Muscle layer of colon (tissue), 2 donors: Measurements from ENCODE around the gene ACO2.

Source experiments
- H3K27ac ChIP-seq: one replicate; pipeline ENCODE4 v1.7.0; 2013; ENCODE audit warnings: low read depth, mild to moderate bottlenecking, low read length, moderate library complexity
- H3K27me3 ChIP-seq, 2 donors: one replicate each; pipeline ENCODE4 v1.7.0; 2013; ENCODE audit warnings: low read length in 2 of 2, mild to moderate bottlenecking in 2 of 2; ENCODE audit not compliant: insufficient read depth in 2 of 2, control insufficient read depth in 1 of 2
- H3K36me3 ChIP-seq: one replicate; pipeline ENCODE4 v1.7.0; 2013; ENCODE audit warnings: mild to moderate bottlenecking, low read length; ENCODE audit not compliant: insufficient read depth
- H3K4me1 ChIP-seq: one replicate; pipeline ENCODE4 v1.7.0; 2013; ENCODE audit warnings: mild to moderate bottlenecking, low read length; ENCODE audit not compliant: insufficient read depth
- H3K4me3 ChIP-seq, 2 donors: one replicate each; pipeline ENCODE4 v1.7.0; 2013; ENCODE audit warnings: low read length in 2 of 2, low read depth in 1 of 2, mild to moderate bottlenecking in 1 of 2, moderate library complexity in 1 of 2
- H3K9ac ChIP-seq: one replicate; pipeline ENCODE4 v1.7.0; 2013; ENCODE audit warnings: low read length
- H3K9me3 ChIP-seq: one replicate; pipeline ENCODE4 v1.7.0; 2013; ENCODE audit warnings: mild to moderate bottlenecking, low read length
- donor health status: abdominal sarcoma.
- donor health status: Adenocarcinoma of cecum.

The ACO2 gene

DNA sequence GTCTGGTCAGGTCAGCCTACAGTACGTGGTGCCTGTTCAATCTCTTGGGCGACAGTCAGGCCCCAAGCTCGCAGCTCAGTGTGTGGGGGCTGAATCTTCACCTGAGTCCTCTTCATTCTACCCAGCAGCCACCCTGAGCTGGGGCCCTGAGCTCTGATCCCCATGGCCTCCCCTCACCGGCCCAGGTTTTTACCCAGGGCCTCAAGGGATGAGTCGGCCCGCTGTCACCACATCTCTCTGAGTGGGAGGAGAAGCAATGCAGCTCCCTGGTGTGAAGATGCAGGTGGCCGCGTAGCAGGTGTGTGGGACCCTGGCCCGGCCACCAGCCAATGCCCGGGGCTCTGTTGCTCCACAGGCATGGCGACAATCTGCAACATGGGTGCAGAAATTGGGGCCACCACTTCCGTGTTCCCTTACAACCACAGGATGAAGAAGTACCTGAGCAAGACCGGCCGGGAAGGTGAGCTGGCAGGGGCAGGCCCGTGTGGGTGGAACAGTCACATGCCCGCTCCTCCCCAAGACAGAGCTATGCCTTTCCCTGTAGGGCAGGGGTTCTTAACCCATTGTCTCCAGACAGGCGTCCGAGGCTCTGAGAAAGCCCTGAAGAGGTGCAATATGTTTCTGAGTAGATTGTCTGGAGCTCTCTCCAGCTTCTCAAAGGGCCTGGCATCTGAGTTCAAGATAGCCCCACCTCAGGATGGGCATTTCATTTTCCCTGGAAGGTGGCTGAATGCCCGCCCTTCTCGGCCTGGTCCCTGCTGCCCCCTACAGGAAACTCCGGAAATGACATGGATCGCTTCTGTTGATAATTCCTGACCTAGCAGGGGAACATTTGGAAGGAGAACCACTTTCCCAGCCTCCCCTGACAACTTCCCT lies 48.5 kb downstream of the ACO2 start:
- Histone ChIP-seq H3K27me3 (no peaks in the 10 kb centered on the region), H3K36me3 (peaks cover 53% of the 10 kb centered on the region), H3K4me3 (no peak overlapping the region), H3K27ac (no peak overlapping the region), H3K9ac (no peak overlapping the region), H3K9me3 (no peaks in the 10 kb centered on the region), H3K4me1 (peaks cover 21% of the 10 kb centered on the region)

DNA sequence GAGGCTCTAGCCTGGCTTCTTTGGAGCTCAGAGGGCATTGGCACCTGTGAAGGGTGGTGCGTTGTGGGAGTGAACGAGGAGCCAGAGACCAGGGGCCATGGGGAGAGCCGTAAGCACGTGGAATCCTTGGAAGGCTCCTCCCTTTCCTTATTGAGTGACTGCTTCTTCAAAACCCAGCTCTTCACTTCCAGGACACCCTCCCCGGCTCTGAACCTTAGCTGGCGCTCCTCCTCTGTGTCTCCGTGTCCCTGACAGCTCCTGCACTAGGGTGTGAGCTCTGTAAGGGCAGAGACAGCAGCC lies 49.1 kb downstream of the ACO2 start:
- no peak overlapping the region for H3K4me3 ChIP-seq
- no peaks in the 10 kb centered on the region for H3K27me3 ChIP-seq
- H3K9ac ChIP-seq: no peak overlapping the region
- no peak overlapping the region for H3K27ac ChIP-seq
- H3K9me3 ChIP-seq: no peaks in the 10 kb centered on the region
- H3K4me1 ChIP-seq: peaks cover 15% of the 10 kb centered on the region
- peaks cover 47% of the 10 kb centered on the region for H3K36me3 ChIP-seq

DNA sequence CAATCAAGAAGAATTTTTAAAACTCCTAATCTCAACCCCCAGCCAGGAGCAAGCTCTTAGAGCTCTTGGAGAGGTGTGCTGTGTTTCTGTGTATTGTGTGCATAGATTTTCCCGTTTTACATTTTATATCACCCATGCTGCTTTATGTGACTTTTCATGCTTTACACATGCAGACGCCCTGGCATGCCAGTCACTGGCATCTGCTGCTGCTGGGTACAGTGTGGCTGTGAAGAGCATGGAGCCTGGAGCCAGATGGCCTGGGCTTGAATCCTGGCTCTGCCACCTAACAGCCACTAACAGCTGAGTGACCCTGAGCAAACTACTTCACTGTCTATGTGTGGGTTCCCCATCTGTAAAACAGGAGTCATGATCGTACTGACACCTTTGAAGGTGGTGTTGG lies 52.2 kb downstream of the ACO2 start:
- no peak overlapping the region for H3K9ac ChIP-seq
- H3K27ac ChIP-seq: no peak overlapping the region
- H3K4me3 ChIP-seq: no peak overlapping the region
- peaks cover 39% of the 10 kb centered on the region for H3K4me1 ChIP-seq
- H3K9me3 ChIP-seq: no peaks in the 10 kb centered on the region
- no peaks in the 10 kb centered on the region for H3K27me3 ChIP-seq
- peaks cover 29% of the 10 kb centered on the region for H3K36me3 ChIP-seq

DNA sequence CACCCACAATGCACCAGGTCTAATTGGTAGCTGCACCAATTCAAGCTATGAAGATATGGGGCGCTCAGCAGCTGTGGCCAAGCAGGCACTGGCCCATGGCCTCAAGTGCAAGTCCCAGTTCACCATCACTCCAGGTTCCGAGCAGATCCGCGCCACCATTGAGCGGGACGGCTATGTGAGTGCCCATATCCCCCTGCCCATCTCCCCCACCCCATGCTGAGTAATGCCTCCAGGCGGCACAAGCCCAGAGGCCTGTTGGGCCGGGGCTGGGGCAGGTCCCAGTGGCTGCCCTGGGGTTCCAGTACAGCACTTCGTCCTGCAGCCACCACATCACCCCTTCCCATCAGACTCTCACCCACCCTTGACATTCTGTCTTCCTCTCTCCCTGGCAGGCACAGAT lies 53.9 kb downstream of the ACO2 start:
- H3K36me3 ChIP-seq: peaks cover 42% of the 10 kb centered on the region
- H3K9ac ChIP-seq: peak overlapping the region; percentile 55
- no peak overlapping the region for H3K27ac ChIP-seq
- H3K4me1 ChIP-seq: peaks cover 43% of the 10 kb centered on the region
- no peak overlapping the region for H3K4me3 ChIP-seq
- no peaks in the 10 kb centered on the region for H3K27me3 ChIP-seq
- no peaks in the 10 kb centered on the region for H3K9me3 ChIP-seq

DNA sequence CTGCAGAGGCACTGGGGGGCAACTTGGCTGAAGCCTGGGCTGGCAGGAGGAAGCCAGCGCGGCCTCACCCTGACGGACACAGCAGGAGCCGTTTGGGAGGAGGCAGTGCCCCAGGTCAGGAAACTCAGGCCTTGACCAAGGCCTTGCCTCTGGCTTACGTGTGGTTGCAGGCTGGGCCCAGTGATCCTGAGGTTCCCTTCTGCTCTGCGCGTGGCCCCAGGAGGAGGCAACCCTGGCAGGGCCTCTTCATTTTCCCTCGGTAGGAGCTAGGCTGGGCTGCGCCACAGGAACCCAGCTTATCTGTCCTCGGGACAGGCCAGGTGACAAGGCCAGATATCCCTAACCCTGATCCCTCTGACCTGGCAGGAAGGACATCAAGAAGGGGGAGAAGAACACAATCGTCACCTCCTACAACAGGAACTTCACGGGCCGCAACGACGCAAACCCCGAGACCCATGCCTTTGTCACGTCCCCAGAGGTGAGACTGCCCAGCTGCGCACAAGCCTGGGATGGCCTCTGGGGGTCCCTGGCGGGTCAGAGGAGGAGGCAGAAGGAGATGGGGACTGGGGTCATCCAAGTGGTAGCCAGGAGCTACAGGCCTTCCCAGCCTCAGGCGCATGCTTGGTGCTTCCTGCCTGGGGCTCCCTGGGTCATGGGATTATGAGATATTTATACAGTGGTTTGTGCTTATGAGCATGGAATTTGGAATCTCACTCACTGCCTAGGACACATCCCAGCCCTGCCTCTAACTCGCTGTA lies 54.7 kb downstream of the ACO2 start:
- peaks cover 38% of the 10 kb centered on the region for H3K4me1 ChIP-seq
- no peak overlapping the region for H3K4me3 ChIP-seq
- H3K9ac ChIP-seq: peak overlapping the region; percentile 55
- peak overlapping the region; percentile 61 for H3K27ac ChIP-seq
- H3K36me3 ChIP-seq: peaks cover 51% of the 10 kb centered on the region
- no peaks in the 10 kb centered on the region for H3K9me3 ChIP-seq
- no peaks in the 10 kb centered on the region for H3K27me3 ChIP-seq

DNA sequence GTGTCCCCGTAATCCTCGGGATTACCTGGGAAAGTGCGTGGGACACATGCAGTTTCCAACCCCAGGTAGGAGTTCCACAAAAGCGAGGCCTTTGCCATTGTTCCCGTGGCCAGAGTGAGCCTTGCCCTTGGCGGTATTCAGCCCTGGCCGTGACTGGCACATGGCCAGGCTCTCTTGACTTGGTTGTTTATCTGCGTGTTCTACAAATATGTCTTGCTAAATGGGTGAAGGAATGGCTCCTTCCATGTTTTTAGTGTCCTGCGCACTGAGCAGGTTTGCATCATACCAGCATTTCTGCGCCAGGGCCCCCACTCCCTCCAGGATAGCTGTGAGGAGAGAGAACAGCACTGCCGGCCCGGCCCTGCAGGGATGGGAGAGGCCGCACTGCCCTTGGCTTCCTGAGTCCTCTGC lies 55.3 kb downstream of the ACO2 start:
- Histone ChIP-seq H3K27ac (peak overlapping the region; percentile 61), H3K36me3 (peaks cover 57% of the 10 kb centered on the region), H3K4me1 (peaks cover 38% of the 10 kb centered on the region), H3K9me3 (no peaks in the 10 kb centered on the region), H3K9ac (no peak overlapping the region), H3K27me3 (no peaks in the 10 kb centered on the region), H3K4me3 (no peak overlapping the region)

DNA sequence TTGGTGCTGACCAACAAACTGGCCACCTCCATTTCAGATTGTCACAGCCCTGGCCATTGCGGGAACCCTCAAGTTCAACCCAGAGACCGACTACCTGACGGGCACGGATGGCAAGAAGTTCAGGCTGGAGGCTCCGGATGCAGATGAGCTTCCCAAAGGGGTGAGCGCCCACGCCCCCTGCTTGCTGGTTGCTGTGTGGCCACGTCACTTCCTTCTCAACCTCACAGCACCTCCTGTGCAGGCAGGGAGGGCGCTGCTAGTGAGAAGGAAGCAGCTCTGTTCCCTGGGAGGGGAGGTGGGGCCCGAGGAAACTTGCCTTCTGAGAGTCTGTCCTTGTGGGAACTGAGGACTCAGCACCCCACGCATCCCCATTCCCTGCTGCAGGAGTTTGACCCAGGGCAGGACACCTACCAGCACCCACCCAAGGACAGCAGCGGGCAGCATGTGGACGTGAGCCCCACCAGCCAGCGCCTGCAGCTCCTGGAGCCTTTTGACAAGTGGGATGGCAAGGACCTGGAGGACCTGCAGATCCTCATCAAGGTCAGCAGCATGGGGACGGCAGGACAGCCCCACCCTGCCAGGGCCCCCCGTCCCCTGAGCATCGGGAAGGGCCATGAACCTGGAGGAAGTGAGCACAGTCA lies 56.0 kb downstream of the ACO2 start:
- no peaks in the 10 kb centered on the region for H3K9me3 ChIP-seq
- peak overlapping the region; percentile 61 for H3K27ac ChIP-seq
- H3K36me3 ChIP-seq: peaks cover 59% of the 10 kb centered on the region
- H3K27me3 ChIP-seq: no peaks in the 10 kb centered on the region
- H3K4me1 ChIP-seq: peaks cover 38% of the 10 kb centered on the region
- H3K4me3 ChIP-seq: no peak overlapping the region
- H3K9ac ChIP-seq: no peak overlapping the region

DNA sequence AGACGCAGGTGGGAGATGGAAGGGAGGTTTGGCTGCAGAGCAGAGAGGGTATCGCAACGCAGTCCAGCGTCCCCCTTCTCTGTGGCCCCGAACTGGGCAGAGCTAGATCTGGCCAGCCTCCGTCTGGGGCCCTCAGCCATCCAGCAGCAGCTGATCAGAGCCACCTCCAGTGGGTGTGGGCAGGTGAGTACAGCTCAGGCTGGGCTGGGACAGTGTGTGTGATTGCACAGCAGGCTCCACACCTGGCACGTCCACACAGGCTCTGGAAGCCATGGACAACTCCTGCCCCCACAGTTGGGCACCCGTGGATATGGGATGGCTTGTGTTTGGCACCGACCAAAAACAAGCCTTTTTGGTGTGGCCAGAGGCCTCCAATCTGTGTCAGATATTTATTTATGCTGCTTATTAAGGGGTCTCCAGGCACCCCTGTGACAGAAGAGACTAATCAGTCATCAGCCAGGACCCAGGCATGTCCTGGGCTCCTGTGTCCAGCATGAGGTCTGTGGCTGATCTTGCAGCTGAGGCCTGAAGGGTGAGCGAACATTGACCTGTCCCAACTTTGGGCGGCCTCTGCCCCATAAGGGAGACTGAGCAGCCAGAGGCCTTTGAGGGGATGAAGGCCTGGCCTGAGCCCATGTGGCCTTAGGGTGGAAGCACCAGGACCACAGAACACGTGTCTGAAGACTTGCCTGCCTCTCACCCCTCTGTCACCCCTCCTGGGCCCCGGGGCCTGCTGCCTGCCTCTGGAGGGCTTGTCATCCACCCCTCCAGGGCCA lies 56.7 kb downstream of the ACO2 start:
- Histone ChIP-seq H3K36me3 (peaks cover 61% of the 10 kb centered on the region), H3K27me3 (no peaks in the 10 kb centered on the region), H3K27ac (peak overlapping the region; percentile 61), H3K9ac (peak overlapping the region; percentile 6), H3K4me3 (no peak overlapping the region), H3K4me1 (peaks cover 38% of the 10 kb centered on the region), H3K9me3 (no peaks in the 10 kb centered on the region)

DNA sequence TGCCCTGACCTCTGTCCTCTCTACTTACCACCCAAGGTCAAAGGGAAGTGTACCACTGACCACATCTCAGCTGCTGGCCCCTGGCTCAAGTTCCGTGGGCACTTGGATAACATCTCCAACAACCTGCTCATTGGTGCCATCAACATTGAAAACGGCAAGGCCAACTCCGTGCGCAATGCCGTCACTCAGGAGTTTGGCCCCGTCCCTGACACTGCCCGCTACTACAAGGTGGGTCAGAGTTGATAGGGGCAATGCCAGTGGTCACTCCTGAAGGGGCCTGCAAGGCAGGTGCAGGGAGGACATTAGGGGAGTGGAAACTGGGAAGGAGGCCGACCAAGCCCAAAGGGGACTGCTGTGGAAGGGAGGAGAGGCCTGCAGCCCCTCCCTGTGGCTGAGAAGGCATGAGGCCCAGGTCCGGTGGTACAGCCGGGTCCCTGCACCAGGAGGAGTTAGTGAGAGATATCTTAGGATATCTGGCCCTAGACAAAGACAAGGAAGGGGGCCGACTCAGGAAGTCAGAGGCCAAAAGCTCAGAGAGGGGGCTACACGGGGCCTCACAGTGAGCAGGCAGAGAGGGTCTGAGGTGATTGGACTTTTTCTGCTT lies 57.4 kb downstream of the ACO2 start:
- Histone ChIP-seq H3K9ac (peak overlapping the region; percentile 6), H3K9me3 (no peaks in the 10 kb centered on the region), H3K4me1 (peaks cover 38% of the 10 kb centered on the region), H3K4me3 (no peak overlapping the region), H3K36me3 (peaks cover 62% of the 10 kb centered on the region), H3K27ac (peak overlapping the region; percentile 53), H3K27me3 (no peaks in the 10 kb centered on the region)

DNA sequence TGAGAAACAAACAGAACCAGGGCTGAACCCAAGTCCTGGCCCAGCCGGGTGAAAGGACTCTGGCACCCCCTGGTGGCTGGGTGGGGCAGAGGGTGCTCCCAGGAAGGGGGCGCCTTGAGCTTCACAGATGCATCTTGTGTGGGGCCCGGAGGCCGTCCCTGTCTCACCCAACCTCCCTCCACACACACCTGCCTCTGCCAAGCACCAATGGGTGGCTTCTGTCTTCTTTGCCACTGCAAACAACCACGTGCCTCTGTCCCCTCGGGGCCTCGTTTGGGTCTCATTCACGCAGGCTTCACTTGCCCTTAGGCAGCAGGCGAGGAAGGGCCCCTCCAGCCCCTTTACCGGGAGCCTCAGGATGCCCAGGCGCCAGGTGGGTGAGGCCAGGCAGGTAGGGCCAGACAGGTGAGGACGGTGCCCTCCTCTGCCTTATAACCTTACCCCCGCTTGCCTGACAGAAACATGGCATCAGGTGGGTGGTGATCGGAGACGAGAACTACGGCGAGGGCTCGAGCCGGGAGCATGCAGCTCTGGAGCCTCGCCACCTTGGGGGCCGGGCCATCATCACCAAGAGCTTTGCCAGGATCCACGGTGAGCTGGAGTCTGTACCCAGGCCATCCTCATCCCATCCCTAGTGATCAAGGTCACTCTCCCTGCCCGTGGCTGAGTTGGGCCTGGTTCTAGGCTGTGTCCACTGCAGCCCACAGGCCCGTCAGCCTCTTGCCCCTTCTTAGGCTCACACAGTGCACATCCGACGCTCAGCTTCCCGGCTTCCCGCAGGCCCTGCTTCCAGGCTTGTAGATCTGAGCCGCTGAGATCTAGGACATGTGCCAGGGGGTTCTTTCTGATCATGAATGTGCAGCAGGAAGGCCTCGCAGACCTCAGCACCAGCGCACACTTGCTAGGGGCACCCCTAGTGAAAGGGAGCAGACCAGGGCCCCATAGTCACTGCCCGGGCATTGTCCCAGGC lies 58.2 kb downstream of the ACO2 start:
- no peak overlapping the region for H3K4me3 ChIP-seq
- peaks cover 38% of the 10 kb centered on the region for H3K4me1 ChIP-seq
- no peaks in the 10 kb centered on the region for H3K9me3 ChIP-seq
- H3K36me3 ChIP-seq: peaks cover 69% of the 10 kb centered on the region
- H3K27ac ChIP-seq: no peak overlapping the region
- no peaks in the 10 kb centered on the region for H3K27me3 ChIP-seq
- H3K9ac ChIP-seq: no peak overlapping the region
